ENCODE measurements around the gene EFNA3.
A peak's percentile ranks its signal among the peaks of the same experiment; 100 is the strongest.

Gene EFNA3

GRCh38 chr1:155068599-155068998 lies 10.0 kb upstream of the EFNA3 start:
- DNase-seq (ENCODE audit: low read depth), result no peak

- DNase-seq (ENCODE audit: low read depth), result no peak
Observed at GRCh38 chr1:155069551-155070157, 9.0 kb upstream of the EFNA3 start.

- no peak for DNase-seq (ENCODE audit: low read depth)
Observed at GRCh38 chr1:155070158-155070621, 8.4 kb upstream of the EFNA3 start.

GRCh38 chr1:155070721-155071569 lies 7.7 kb upstream of the EFNA3 start:
- DNase-seq (ENCODE audit: low read depth), result peak; percentile 88

- no peak for DNase-seq (ENCODE audit: low read depth)
Observed at GRCh38 chr1:155071701-155072100, 6.9 kb upstream of the EFNA3 start.

- DNase-seq (ENCODE audit: low read depth), result no peak
Observed at GRCh38 chr1:155072531-155073289, 5.9 kb upstream of the EFNA3 start.

GRCh38 chr1:155073377-155074242 lies 5.0 kb upstream of the EFNA3 start:
- no peak for DNase-seq (ENCODE audit: low read depth)

GRCh38 chr1:155075535-155075934 lies 3.1 kb upstream of the EFNA3 start:
- no peak for DNase-seq (ENCODE audit: low read depth)

- DNase-seq (ENCODE audit: low read depth), result no peak
Observed at GRCh38 chr1:155076371-155076770, 2.3 kb upstream of the EFNA3 start.

- DNase-seq (ENCODE audit: low read depth), result no peak
Observed at GRCh38 chr1:155077346-155077745, 1.3 kb upstream of the EFNA3 start.

GRCh38 chr1:155077758-155078445 lies 735 bp upstream of the EFNA3 start:
- DNase-seq (ENCODE audit: low read depth), result no peak

GRCh38 chr1:155079210-155079486 lies 511 bp downstream of the EFNA3 start:
- DNase-seq (ENCODE audit: low read depth), result no peak

GRCh38 chr1:155079487-155080311 lies 1.1 kb downstream of the EFNA3 start:
- no peak for DNase-seq (ENCODE audit: low read depth)

GRCh38 chr1:155080312-155081228 lies 1.9 kb downstream of the EFNA3 start:
- no peak for DNase-seq (ENCODE audit: low read depth)

GRCh38 chr1:155081472-155082300 lies 3.0 kb downstream of the EFNA3 start:
- DNase-seq (ENCODE audit: low read depth), result no peak

- DNase-seq (ENCODE audit: low read depth), result no peak
Observed at GRCh38 chr1:155082301-155083051, 3.8 kb downstream of the EFNA3 start.

- DNase-seq (ENCODE audit: low read depth), result no peak
Observed at GRCh38 chr1:155083052-155083541, 4.5 kb downstream of the EFNA3 start.

Data from CMK (cell line).